NCI-H345 treated with DMSO at 0.1 percent for 48 hours (cell line): Measurements from ENCODE around the gene ACTL6B.

ENCODE experiments used
- DNase-seq: peaks from one replicate; lab custom pipeline; 2025; ENCODE audit not compliant: unreplicated experiment; lab: John Stamatoyannopoulos, UW

ACTL6B gene

GRCh38 chr7:100629117-100629716, 27.0 kb downstream of the ACTL6B start:
- no peak for DNase-seq

- no peak for DNase-seq
Measured at GRCh38 chr7:100627238-100627549, 29.1 kb downstream of the ACTL6B start.

DNA sequence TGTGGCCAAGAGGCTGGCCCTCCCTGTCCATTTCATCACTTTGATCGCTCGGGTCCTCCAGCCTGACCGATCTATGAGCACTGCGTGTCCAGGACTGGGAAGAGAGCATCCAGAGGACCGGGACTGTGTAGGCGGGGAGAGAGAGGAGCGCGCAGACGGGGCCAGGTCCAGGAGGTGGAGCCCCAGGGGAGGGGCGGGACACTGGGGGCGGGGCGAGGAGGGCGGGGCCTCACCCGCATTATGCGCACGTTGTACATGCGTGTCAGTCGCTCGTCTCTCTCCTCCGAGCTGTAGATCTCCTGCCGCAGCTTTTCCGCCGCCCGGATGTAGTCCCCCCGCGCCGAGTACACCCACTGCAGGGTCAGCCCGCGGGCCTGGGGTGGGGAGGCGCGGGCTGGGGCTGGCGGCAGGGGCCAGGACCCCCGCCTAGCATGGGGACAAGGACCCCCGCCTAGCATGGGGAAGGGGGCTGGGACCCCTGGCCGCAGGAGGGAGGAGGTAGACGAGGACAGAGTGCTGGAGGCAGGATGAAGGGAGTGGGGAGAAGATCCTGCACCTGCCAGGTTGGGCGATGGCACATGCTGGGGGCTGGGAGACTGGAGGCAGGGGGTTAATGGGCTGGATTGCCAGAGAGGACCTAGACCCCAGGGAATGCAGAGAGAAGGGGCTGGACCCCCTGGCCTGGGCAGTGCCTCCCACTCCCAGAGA, 29.6 kb downstream of the ACTL6B start:
- DNase-seq = peak; percentile 42

DNA sequence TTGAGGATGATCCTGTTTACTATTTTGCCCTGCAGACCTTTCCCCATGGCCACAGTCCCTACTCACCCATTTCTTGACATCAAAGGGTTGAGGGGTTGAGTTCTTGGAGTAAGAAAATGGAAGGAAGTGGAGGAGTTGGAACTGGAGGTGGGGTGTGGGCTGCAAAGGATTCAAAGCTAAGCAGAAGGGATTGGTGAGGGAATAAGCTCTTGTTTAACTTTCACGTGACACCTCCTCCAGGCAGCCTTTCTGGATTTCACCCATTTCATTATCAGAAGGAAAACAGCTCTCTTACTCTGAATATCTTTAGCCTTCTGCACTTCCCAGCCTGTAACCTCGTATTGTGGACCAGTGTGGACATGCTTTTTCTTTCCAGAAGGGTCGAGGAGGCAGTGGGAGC, 30.2 kb downstream of the ACTL6B start:
- DNase-seq = no peak

GRCh38 chr7:100623951-100624824, 32.1 kb downstream of the ACTL6B start:
- DNase-seq = no peak

DNA sequence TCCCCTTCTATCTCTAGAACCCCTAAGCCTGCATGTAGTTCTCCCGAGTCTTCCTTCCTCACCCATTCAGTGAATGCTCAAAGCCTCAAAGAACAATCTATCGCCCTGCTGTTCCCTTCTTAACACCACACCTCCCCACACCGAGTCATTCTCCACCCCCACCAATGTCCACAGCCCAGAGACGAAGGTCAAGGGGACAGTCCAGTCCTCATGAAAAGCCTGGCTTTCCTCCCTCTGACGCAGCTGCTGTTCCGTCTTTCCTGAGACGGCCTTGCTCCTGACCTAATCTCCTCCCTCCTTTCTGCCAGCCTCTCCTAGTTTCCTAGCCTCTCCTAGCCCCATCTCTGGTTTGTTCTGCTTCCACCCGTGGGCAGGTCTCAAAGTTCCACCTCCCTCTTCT, 34.7 kb downstream of the ACTL6B start:
- no peak for DNase-seq

DNA sequence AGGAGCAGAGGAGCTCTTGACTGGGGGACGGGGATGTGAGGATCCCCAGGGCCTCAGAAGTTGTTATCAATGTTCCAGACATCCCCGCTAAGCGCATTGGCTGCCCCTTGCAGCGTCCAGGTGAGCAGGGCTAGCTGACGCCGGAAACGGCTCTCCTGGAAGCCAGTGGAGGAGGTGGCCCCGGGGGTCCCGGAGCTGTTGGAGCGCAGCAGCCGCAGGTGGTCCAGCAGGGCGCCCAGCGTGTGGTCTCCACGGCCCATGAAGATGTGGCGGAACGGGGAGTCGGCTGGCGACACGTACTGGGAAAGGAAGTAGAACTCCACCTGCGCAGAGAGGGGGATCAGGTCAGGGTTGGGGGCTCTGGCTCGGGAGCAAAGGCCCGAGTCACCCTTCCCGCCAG, 35.4 kb downstream of the ACTL6B start:
- DNase-seq = no peak

DNA sequence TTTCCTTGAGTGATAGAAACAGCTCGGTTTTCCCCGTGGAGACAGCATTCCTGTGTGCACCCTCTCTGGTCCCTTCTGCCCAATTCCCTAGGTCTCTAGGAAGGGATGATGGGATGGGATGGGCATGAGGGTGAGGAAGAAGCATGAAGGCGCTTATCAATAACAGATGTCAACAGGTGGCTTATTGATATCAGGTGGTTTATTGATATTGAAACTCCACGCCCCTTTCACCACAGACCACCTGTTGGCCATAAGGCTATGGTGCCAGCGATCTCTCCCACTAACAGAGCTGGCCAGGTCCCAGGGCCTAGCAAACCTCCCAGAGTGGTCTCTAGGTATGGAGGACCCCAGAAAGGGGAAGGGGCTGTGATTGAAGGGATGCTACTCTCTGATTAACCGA, 36.0 kb downstream of the ACTL6B start:
- DNase-seq = no peak

GRCh38 chr7:100614308-100614861, 41.9 kb downstream of the ACTL6B start:
- no peak for DNase-seq

DNA sequence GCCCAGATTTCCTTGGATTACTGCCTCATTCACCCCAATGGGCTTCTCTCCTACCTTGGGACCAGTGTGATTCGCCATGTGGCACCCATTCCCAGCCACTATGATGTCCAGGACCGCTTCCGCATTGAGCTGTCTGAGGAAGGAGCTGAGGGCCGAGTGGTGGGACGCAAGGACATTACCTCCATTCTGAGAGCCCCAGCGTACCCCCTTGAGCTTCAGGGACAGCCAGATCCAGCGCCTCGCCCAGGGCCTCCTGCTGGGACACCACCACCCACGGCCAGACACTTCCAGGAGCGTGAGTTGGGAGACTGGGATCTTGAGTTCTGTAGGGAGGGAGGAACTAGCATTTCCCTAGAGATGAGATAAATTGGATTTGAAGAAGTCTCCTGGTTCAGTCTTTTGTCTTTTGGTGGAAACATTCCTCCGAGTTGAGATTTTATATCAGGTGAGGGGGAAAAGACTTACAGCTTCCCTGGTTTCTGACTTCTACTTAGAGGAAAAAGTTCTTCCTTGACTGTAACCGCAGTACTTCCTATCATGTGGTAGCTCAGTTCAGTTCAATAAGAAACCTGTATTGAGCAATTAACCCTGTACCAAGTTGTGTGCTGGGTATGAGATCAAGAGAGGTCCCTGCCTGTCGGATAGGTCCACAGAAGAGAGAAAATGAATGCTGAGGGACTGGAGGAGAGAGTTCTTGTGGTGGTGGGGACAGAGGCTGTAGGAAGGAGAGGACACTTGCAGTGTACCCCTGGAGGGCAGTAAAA, 42.7 kb downstream of the ACTL6B start:
- no peak for DNase-seq

DNA sequence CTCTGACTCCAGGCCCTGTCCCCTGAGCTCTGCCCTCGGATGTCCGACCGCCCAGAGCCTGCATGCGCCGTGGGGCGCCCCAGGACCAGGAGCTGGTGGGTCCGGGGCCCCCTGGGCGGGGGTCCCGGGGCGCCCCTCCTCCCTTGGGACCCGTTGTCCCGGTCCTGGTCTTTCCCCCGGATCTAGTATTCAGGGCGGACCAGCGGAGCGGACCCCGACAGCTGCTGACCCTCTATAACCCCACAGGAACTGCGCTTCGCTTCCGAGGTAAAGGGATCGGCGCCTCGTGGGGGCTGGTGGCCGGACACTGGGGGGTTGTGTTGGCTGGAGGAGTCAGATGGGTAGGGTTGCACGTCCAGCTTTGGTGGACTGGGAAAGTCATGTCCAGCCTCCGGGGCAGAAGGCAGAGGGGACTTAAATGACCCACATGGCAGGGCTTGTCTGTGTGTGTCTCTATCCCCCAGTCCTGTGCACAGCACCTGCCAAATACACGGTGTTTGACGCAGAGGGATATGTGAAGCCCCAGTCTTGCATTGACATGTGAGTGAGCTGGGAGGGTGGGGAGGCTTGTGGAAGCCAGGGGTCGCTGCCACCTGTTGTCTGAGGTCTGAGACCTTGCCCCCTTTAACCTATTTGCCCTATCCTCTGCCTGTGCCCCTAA, 43.4 kb downstream of the ACTL6B start:
- DNase-seq = no peak

GRCh38 chr7:100611983-100612729, 44.1 kb downstream of the ACTL6B start, which contains the start of gene MOSPD3:
MOSPD3 (plus strand) TSS chr7:100612540; CDS start chr7:100612792, 252 bp downstream.
- peak; percentile 98 for DNase-seq

- DNase-seq = no peak
Measured at GRCh38 chr7:100609958-100610357, 46.3 kb downstream of the ACTL6B start.

GRCh38 chr7:100607111-100607510, 49.1 kb downstream of the ACTL6B start:
- no peak for DNase-seq

GRCh38 chr7:100606313-100606712, 49.9 kb downstream of the ACTL6B start:
- DNase-seq = no peak

- no peak for DNase-seq
Measured at GRCh38 chr7:100604976-100605911, 51.0 kb downstream of the ACTL6B start.

DNA sequence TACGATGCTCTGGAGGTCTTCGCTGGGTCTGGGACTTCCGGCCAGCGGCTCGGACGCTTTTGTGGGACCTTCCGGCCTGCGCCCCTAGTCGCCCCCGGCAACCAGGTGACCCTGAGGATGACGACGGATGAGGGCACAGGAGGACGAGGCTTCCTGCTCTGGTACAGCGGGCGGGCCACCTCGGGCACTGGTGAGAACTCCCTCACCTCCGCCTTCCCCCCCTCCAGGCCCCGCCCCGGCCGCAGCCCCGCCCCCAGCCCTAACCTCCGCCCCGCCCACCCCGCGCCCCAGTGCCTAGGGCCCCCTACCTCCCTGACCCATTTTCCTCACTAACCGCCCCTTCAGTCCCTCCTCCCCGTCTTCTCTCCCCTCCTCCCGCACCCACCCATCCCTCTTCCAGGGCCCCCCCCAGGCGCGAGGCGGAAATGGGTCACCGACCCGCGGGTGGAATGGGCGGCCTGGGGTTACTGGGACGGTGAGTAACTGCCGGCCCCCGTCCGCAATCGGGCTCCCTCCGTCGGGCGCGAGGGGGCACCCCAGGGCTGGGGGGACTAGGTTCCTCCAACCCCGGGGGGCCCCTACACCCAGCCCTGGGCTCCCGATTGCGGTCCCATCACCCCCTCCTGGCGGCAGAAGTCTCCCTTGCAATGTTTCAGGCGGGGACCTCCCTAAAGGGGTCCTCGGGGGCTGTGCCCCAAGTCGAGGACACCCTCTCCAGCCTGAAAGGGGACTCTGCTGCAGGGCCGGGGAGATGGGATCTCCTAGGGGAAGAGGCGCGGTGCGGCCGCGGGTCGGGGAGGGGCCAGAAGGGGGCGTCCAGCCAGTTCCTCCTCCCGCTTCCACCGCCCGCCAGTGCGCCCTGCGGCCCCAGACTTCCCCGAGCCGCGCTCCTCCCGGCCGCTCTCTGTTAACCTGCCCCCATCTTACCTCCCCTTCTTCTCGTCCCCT, 51.9 kb downstream of the ACTL6B start:
- DNase-seq = peak; percentile 36

GRCh38 chr7:100603726-100604027, 52.6 kb downstream of the ACTL6B start:
- no peak for DNase-seq
